ENCODE data around the gene TRIP10. TPM values are rescaled to one million over a fixed set of nuclear protein-coding genes. Genes with fewer than 3 reads are reported as not detected.
"Not testable (repeated sequence)": the region's sequence is repeated elsewhere in the genome, so short reads cannot be mapped to it uniquely, and the experiment has no call there.

Gene TRIP10
- total and polyA plus RNA-seq, 11 donors: 62.5 to 172 (median 85.8) TPM

DNA sequence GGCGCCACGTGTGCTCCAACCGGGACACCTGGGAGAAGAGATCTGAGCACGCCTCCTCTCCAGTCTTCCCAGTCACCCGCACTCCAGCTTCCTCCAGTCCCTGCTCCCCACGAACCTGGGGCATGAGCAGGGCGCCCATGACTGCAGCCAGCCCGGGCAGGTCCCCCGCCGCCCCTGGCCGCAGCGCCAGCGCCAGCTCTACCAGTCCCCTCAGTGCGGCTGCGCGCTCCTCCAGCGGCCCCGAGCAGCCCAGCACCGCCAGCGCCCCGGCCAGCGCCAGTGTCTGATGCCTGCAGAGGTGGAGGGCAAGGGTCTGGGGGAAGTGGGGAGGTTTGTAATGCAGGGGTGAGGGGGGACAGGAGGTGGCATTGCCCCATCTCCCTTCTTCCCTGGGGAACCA is 14.7 kb downstream of the TRIP10 start:
- Histone ChIP-seq H3K27ac (peak overlapping the region in 1 of 12 donors; percentile 72), H3K4me1 (peaks cover 0 to 16% (median 8%) of the 10 kb centered on the region in 12 donors), H3K9me3 (no peaks in the 10 kb centered on the region), H3K36me3 (peaks cover 0 to 37% (median 35%) of the 10 kb centered on the region in 9 donors), H3K27me3 (no peaks in the 10 kb centered on the region), H3K4me3 (no peak overlapping the region)
- intact Hi-C loops (cut with DNase I): loop anchor here in 2 of 10 donors (5.0 to 10.0 kb wide), 2 partner anchors 119 to 122 kb away; no protein-coding TSS in a partner anchor
- ATAC-seq: peak in 1 of 4 donors; percentile 3
- no peak for DNase-seq
- TF ChIP-seq, protein P1, sequence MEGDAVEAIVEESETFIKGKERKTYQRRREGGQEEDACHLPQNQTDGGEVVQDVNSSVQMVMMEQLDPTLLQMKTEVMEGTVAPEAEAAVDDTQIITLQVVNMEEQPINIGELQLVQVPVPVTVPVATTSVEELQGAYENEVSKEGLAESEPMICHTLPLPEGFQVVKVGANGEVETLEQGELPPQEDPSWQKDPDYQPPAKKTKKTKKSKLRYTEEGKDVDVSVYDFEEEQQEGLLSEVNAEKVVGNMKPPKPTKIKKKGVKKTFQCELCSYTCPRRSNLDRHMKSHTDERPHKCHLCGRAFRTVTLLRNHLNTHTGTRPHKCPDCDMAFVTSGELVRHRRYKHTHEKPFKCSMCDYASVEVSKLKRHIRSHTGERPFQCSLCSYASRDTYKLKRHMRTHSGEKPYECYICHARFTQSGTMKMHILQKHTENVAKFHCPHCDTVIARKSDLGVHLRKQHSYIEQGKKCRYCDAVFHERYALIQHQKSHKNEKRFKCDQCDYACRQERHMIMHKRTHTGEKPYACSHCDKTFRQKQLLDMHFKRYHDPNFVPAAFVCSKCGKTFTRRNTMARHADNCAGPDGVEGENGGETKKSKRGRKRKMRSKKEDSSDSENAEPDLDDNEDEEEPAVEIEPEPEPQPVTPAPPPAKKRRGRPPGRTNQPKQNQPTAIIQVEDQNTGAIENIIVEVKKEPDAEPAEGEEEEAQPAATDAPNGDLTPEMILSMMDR (IDR thresholded peaks at IDR 0.05): no peak
- TF ChIP-seq POLR2A (IDR thresholded peaks at IDR 0.05): no peak
- 94 to 97% (median 95%) methylated on average over 22 of the region's 22 CpGs for WGBS, 4 donors

DNA sequence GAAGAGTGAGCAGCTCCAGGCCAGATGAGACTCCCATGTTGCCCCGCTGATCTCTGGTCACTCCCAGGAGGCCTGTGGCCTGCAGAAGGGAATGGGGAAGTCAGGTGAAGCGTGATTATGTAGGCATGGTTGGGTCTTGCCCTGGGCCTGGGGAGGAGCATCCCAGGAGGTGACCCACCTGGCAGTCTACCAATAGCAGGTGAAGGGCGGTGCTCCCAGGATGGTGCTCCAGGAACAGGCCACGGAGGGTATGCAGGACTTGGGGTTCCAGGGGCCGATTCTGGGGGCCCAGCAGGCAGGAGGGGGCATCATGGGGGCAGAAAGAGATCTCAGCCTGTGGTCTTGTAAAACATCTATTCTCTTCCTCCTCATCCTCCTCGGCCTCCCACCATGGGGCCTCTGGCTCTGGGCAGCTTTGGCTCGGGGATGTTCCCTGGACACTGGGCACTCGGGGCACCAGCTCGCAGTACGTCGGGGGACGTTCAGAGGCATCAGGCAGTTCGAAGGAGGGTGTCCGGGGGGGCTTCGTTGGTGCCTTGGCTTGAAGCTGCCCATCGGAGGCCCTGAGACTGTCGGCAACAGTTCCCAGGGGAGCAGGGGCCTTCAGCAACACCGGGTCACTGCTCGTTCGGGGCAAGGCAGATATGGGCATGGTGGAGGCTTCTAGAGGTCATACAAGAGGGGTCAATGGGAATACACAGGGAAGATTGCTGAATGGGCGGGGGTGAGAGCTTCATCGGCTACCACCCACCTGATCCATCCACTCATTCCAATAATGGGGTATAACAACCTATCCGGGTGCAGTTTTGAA is 15.4 kb downstream of the TRIP10 start:
- WGBS, 4 donors: 90 to 96% (median 93%) methylated on average over 21 to 23 of the region's 23 CpGs
- TF ChIP-seq POLR2A (IDR thresholded peaks at IDR 0.05): no peak
- TF ChIP-seq, protein P1 (IDR thresholded peaks at IDR 0.05): no peak
- intact Hi-C loops (cut with DNase I): loop anchor here in 2 of 10 donors (5.0 to 10.0 kb wide), 2 partner anchors 120 to 123 kb away; no protein-coding TSS in a partner anchor
- peaks cover 0 to 30% (median 27%) of the 10 kb centered on the region in 9 donors for H3K36me3 ChIP-seq
- no peak for ATAC-seq
- H3K9me3 ChIP-seq: no peaks in the 10 kb centered on the region
- peak in 1 of 5 donors; percentile 7 for DNase-seq
- no peak overlapping the region for H3K27ac ChIP-seq
- no peaks in the 10 kb centered on the region for H3K27me3 ChIP-seq
- H3K4me3 ChIP-seq: no peak overlapping the region
- H3K4me1 ChIP-seq: peaks cover 0 to 14% (median 7%) of the 10 kb centered on the region in 12 donors

DNA sequence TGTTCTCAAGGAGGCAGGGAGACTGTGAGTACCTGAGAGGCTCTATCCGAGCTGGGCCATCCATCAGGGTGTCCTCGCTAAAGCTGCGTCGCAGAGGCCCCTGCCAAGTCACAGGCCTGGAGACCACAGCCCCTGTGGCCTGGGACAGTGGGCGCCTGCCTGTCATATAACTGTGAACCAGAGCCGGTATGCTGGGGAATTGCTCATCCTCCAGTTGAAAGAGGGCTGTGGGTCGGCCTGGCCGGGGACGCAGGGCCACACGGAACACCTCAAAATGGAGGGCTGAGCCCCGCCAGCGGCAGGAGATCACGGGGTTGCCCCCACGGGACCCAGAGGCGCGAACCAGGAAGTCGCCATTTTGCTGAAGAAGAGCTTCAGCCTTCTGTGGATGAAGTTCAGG is 21.1 kb downstream of the TRIP10 start:
- no peak for ATAC-seq
- Histone ChIP-seq H3K9me3 (no peaks in the 10 kb centered on the region), H3K27ac (no peak overlapping the region), H3K4me1 (no peaks in the 10 kb centered on the region), H3K27me3 (peaks cover 0 to 9% (median 0%) of the 10 kb centered on the region in 9 donors), H3K4me3 (no peak overlapping the region), H3K36me3 (no peaks in the 10 kb centered on the region)
- TF ChIP-seq, protein P1 (IDR thresholded peaks at IDR 0.05): no peak
- no peak for TF ChIP-seq POLR2A (IDR thresholded peaks at IDR 0.05)
- intact Hi-C loops (cut with DNase I): loop anchor here in 1 of 10 donors (10.0 kb wide), 1 partner anchor 126 kb away; no protein-coding TSS in a partner anchor
- 86 to 93% (median 90%) methylated on average over 15 to 17 of the region's 17 CpGs for WGBS, 4 donors
- peak in 1 of 5 donors; percentile 42 for DNase-seq

DNA sequence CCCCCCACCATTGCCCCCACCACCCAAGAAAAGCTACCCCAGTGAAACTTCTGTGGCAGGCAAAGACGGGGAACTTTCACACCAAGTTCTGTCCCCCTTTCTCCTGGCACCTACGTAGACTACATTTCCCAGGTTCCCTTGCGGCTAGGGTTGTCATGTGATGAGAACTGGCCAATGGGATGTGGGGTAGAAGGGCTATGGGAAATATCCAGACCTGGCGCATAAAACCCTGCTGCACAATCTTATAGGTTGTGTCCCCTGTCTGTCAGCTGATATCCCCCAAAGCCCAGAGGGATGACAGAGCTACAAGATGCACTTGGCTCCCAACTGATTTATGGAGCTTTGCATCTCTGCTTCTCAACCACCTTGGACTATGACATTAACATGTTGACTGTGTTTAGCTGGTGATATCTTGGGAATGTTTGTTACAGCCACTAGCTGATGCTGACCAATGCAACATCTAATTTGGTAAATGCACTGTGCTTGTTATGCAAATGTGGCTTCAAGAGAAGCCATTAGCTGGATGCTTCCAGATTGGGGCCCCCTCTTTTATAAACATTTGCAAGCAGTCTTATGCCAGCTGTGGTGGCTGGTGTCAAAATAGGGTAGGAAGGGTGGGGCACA is 21.7 kb downstream of the TRIP10 start:
- H3K27me3 ChIP-seq: peaks cover 0 to 14% (median 5%) of the 10 kb centered on the region in 9 donors
- H3K27ac ChIP-seq: no peak overlapping the region
- no peak for ATAC-seq
- H3K4me1 ChIP-seq: peaks cover 0 to 4% (median 0%) of the 10 kb centered on the region in 12 donors
- no peaks in the 10 kb centered on the region for H3K36me3 ChIP-seq
- no peaks in the 10 kb centered on the region for H3K9me3 ChIP-seq
- peak in 1 of 5 donors; percentile 7 for DNase-seq
- intact Hi-C loops (cut with DNase I): loop anchor here in 1 of 10 donors (10.0 kb wide), 1 partner anchor 126 kb away; no protein-coding TSS in a partner anchor
- 72 to 85% (median 79%) methylated on average over 4 of the region's 4 CpGs for WGBS, 4 donors
- no peak for TF ChIP-seq POLR2A (IDR thresholded peaks at IDR 0.05)
- TF ChIP-seq, protein P1 (IDR thresholded peaks at IDR 0.05): no peak
- no peak overlapping the region for H3K4me3 ChIP-seq

DNA sequence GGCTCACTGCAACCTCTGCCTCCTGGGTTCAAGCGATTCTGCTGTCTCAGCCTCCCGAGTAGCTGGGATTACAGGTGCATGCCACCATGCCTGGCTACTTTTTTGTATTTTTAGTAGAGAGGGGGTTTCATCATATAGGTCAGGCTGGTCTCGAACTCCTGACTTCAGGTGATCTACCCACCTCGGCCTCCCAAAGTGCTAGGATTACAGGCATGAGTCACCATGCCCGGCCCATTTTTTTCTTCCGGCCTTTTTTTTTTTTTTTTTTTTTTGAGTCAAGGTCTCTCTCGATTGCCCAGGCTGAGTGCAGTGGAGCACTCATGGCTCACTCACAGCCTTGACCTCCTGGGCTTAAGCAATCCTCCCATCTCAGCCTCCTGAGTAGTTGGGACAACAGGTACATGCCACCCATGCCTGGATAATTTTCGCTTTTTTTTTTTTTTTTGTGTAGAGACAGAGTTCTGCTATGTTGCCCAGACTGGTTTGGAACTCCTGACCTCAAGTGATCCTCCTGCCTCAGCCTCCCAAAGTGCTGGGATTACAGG is 22.8 kb downstream of the TRIP10 start:
- H3K27ac ChIP-seq, H3K9me3 ChIP-seq, ATAC-seq, DNase-seq, H3K36me3 ChIP-seq, H3K4me3 ChIP-seq: not testable (repeated sequence)
- 83 to 91% (median 86%) methylated on average over 8 of the region's 8 CpGs for WGBS, 4 donors
- Histone ChIP-seq H3K27me3 (peaks cover 3 to 26% (median 9%) of the 10 kb centered on the region in 9 donors), H3K4me1 (peaks cover 0 to 16% (median 7%) of the 10 kb centered on the region in 12 donors)
- intact Hi-C loops (cut with DNase I): loop anchor here in 1 of 10 donors (10.0 kb wide), 1 partner anchor 128 kb away; no protein-coding TSS in a partner anchor

Measured in heart left ventricle (tissue), 16 donors.